ENCODE data around the gene NPTN. TPM values are rescaled to one million over a fixed set of nuclear protein-coding genes. Genes with fewer than 3 reads are reported as not detected.

Gene NPTN
- polyA plus RNA-seq, 1 of the 3 experiments (the other 2 are of a cell fraction): 177 TPM

DNA sequence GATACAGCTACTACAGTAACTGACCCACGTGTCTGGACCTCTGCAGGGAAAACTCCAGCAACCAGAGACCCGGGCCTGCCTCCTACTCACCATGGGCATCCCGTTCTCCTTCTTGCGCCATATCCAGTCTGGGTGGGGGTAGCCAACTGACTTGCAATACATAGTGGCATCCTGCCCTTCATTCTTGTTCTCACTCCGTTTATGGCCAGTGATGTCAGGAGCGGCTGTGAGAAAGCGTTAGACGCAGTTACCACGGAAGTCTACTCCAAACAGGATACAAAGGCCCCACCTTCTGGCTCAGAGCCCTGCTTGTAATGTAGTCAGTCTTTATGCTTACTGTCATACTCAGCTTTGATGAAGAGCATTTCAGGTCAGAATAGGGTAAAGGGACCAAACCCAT lies 59.6 kb downstream of the NPTN start:
- POLR2A ChIA-PET: no interaction called here
- no peaks in the 10 kb centered on the region for H3F3A ChIP-seq (replicated peaks; ENCODE audit: insufficient read depth)
- no peak overlapping the region for H3K27ac ChIP-seq (ENCODE audit: low read depth in 2 of 2, low read length in 1 of 2)
- no peaks in the 10 kb centered on the region for H3K9me3 ChIP-seq
- H3K36me3 ChIP-seq (replicated peaks in 1 of 2; ENCODE audit: control insufficient read depth in 1 of 2, insufficient read depth in 2 of 2, low read length in 1 of 2): peaks cover 43 to 56% of the 10 kb centered on the region in 2 experiments
- no peak overlapping the region for H3K9ac ChIP-seq
- no peaks in the 10 kb centered on the region for H3K9me2 ChIP-seq
- no peak overlapping the region for H3K4me2 ChIP-seq
- TF ChIP-seq, protein P1, sequence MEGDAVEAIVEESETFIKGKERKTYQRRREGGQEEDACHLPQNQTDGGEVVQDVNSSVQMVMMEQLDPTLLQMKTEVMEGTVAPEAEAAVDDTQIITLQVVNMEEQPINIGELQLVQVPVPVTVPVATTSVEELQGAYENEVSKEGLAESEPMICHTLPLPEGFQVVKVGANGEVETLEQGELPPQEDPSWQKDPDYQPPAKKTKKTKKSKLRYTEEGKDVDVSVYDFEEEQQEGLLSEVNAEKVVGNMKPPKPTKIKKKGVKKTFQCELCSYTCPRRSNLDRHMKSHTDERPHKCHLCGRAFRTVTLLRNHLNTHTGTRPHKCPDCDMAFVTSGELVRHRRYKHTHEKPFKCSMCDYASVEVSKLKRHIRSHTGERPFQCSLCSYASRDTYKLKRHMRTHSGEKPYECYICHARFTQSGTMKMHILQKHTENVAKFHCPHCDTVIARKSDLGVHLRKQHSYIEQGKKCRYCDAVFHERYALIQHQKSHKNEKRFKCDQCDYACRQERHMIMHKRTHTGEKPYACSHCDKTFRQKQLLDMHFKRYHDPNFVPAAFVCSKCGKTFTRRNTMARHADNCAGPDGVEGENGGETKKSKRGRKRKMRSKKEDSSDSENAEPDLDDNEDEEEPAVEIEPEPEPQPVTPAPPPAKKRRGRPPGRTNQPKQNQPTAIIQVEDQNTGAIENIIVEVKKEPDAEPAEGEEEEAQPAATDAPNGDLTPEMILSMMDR (IDR thresholded peaks at IDR 0.05): no peak
- TF ChIP-seq, protein P2, sequence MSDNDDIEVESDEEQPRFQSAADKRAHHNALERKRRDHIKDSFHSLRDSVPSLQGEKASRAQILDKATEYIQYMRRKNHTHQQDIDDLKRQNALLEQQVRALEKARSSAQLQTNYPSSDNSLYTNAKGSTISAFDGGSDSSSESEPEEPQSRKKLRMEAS (IDR thresholded peaks at IDR 0.05; ENCODE audit: low read depth): no peak
- TF ChIP-seq RFX5 (IDR thresholded peaks at IDR 0.05; ENCODE audit: low read length): no peak
- no peak for TF ChIP-seq POLR2AphosphoS5 (IDR thresholded peaks at IDR 0.05; ENCODE audit: low read depth, low read length)
- TF ChIP-seq, protein P3, sequence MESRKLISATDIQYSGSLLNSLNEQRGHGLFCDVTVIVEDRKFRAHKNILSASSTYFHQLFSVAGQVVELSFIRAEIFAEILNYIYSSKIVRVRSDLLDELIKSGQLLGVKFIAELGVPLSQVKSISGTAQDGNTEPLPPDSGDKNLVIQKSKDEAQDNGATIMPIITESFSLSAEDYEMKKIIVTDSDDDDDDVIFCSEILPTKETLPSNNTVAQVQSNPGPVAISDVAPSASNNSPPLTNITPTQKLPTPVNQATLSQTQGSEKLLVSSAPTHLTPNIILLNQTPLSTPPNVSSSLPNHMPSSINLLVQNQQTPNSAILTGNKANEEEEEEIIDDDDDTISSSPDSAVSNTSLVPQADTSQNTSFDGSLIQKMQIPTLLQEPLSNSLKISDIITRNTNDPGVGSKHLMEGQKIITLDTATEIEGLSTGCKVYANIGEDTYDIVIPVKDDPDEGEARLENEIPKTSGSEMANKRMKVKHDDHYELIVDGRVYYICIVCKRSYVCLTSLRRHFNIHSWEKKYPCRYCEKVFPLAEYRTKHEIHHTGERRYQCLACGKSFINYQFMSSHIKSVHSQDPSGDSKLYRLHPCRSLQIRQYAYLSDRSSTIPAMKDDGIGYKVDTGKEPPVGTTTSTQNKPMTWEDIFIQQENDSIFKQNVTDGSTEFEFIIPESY (IDR thresholded peaks at IDR 0.05; ENCODE audit: borderline replicate concordance, low read depth): no peak
- H3K4me3 ChIP-seq (ENCODE audit: low read depth in 2 of 2, low read length in 1 of 2): no peak overlapping the region
- CTCF ChIA-PET: interaction anchor here (3.3 to 4.2 kb wide), 2 partner anchors 13 to 63 kb away, joined by 12 to 19 read pairs; no protein-coding TSS in a partner anchor
- peaks cover 4% of the 10 kb centered on the region; the same call in 1 of the 2 replicates for H4K20me1 ChIP-seq (ENCODE audit: insufficient read depth)
- no peaks in the 10 kb centered on the region for H3K79me2 ChIP-seq (ENCODE audit: insufficient read depth)
- H3K27me3 ChIP-seq (ENCODE audit: insufficient read depth): no peaks in the 10 kb centered on the region
- DNase-seq: no peak
- peaks cover 0 to 2% of the 10 kb centered on the region in 2 experiments; a peak in 1 of 4 replicates for H3K4me1 ChIP-seq (ENCODE audit: control insufficient read depth in 1 of 2, insufficient read depth in 2 of 2, low read depth in 1 of 2, low read length in 1 of 2)
- WGBS (ENCODE audit: low lambda C conversion rate): 89% methylated on average over 9 of the region's 9 CpGs
- no peak overlapping the region for H2AFZ ChIP-seq (ENCODE audit: low read depth)

DNA sequence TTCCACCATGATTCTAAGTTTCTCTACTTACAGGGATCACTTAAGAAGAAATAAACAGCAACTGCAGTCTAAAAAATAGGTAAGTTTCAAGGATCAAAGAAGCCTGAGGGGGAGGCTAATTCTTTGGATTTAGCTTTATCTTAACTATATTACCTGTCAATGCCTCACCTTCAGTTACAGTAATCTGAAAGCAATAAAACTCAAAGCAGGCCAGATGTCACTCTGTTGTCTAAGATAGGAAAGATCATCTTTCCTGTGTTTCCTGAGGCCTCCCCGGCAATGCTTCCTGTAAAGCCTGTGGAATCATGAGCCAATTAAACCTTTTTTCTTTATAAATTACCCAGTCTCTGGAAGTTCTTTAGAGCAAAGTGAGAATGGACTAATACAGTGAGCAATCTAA lies 60.2 kb downstream of the NPTN start:
- no peaks in the 10 kb centered on the region for H3K79me2 ChIP-seq (ENCODE audit: insufficient read depth)
- H3K9me3 ChIP-seq: no peaks in the 10 kb centered on the region
- no peak overlapping the region for H2AFZ ChIP-seq (ENCODE audit: low read depth)
- POLR2A ChIA-PET: no interaction called here
- H3K4me2 ChIP-seq: no peak overlapping the region
- no peak overlapping the region for H3K4me3 ChIP-seq (ENCODE audit: low read depth in 2 of 2, low read length in 1 of 2)
- no peak overlapping the region for H3K9ac ChIP-seq
- H3K27ac ChIP-seq (ENCODE audit: low read depth in 2 of 2, low read length in 1 of 2): no peak overlapping the region
- H3K27me3 ChIP-seq (ENCODE audit: insufficient read depth): no peaks in the 10 kb centered on the region
- no peaks in the 10 kb centered on the region for H3K9me2 ChIP-seq
- CTCF ChIA-PET: interaction anchor here (3.3 to 4.2 kb wide), 2 partner anchors 13 to 64 kb away, joined by 12 to 19 read pairs; no protein-coding TSS in a partner anchor
- peaks cover 48 to 56% of the 10 kb centered on the region in 2 experiments for H3K36me3 ChIP-seq (replicated peaks in 1 of 2; ENCODE audit: control insufficient read depth in 1 of 2, insufficient read depth in 2 of 2, low read length in 1 of 2)
- H3F3A ChIP-seq (replicated peaks; ENCODE audit: insufficient read depth): no peaks in the 10 kb centered on the region
- 100% methylated on average over 1 of the region's 1 CpG for WGBS (ENCODE audit: low lambda C conversion rate)
- H4K20me1 ChIP-seq (ENCODE audit: insufficient read depth): peaks cover 4% of the 10 kb centered on the region; the same call in 1 of the 2 replicates
- H3K4me1 ChIP-seq (ENCODE audit: control insufficient read depth in 1 of 2, insufficient read depth in 2 of 2, low read depth in 1 of 2, low read length in 1 of 2): peaks cover 0 to 2% of the 10 kb centered on the region in 2 experiments; a peak in 1 of 4 replicates
- DNase-seq: no peak
- TF ChIP-seq TCF12 (IDR thresholded peaks at IDR 0.05): no peak
- no peak for TF ChIP-seq NFIC (IDR thresholded peaks at IDR 0.05; ENCODE audit: borderline replicate concordance)
- no peak for TF ChIP-seq JUND (IDR thresholded peaks at IDR 0.05)
- no peak for TF ChIP-seq GABPA (IDR thresholded peaks at IDR 0.05; ENCODE audit: low read depth)
- no peak for TF ChIP-seq CHD2 (IDR thresholded peaks at IDR 0.05; ENCODE audit: low read length, partially characterized antibody)
- no peak for TF ChIP-seq MXI1 (IDR thresholded peaks at IDR 0.05; ENCODE audit: low read depth, low read length)
- no peak for TF ChIP-seq RCOR1 (IDR thresholded peaks at IDR 0.05; ENCODE audit: low read length)
- no peak for TF ChIP-seq MEF2A (IDR thresholded peaks at IDR 0.05; ENCODE audit: borderline replicate concordance, low read depth)
- TF ChIP-seq, protein P3 (IDR thresholded peaks at IDR 0.05; ENCODE audit: borderline replicate concordance, low read depth): no peak
- no peak for TF ChIP-seq TEAD4 (IDR thresholded peaks at IDR 0.05; ENCODE audit: borderline replicate concordance, insufficient read depth)
- TF ChIP-seq RAD21 (IDR thresholded peaks at IDR 0.05; ENCODE audit: low read length): no peak
- no peak for TF ChIP-seq ELF1 (IDR thresholded peaks at IDR 0.05)
- TF ChIP-seq, protein P1 (IDR thresholded peaks at IDR 0.05): no peak
